Subcutaneous adipose tissue (tissue), 4 donors: ENCODE results near the gene SMARCD3. TPM values are rescaled to one million over a fixed set of nuclear protein-coding genes. Genes with fewer than 3 reads are reported as not detected.

Experiments
- total RNA-seq, 4 donors: library from RNA; depleted of rRNA; stranded (reverse); fragments of >200 nt; gene quantifications; one replicate each; pipeline ENCODE4 v1.1.0, GENCODE V29; 2016
- TF ChIP-seq, protein P1 (sequence below): fragments of 450-650 bp; IDR thresholded peaks from one replicate; pipeline ENCODE4 v1.5.1; 2016; ENCODE audit warnings: low read depth, mild to moderate bottlenecking, control low read depth, antibody characterized with exemption, moderate library complexity

The SMARCD3 gene
- total RNA-seq, 4 donors from 2014 or later: 15.9 to 38.2 (median 21.1) TPM

DNA sequence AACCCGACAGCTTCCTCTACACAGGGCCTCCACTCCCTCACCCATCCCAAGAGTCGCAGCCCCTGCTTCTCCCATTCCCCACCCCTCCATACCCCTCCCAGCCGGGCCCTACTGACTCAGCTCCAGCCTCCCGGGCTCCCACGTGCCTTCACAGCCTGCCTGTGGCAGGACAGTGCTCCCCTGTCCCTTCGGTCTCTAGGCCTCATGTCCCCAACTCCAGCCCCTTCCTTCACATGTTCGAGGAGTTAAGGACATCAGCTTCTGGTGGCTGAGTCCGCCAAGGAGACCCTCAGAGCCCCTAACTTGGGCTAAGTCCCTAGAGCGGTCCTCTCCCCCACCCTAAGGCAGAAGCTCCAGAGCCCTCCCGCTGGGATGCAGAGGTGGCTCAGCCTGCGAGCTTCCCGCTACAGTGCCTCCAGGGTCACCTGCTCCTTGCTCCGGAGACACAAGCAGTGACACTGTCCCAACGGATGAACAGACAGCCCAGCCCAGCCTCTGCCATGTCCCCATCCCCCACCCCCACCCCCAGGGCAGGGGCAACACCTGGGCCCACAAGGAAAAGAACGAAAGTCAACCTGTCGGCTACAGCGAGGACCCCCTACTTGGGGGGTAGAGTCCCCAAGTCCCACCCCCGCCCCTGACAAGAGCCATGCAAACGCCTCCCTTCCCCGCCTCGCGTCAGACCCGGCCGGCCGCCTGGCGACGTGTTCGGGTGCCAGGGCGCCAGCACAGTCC, 716 bp downstream of the SMARCD3 start:
- TF ChIP-seq, protein P1, sequence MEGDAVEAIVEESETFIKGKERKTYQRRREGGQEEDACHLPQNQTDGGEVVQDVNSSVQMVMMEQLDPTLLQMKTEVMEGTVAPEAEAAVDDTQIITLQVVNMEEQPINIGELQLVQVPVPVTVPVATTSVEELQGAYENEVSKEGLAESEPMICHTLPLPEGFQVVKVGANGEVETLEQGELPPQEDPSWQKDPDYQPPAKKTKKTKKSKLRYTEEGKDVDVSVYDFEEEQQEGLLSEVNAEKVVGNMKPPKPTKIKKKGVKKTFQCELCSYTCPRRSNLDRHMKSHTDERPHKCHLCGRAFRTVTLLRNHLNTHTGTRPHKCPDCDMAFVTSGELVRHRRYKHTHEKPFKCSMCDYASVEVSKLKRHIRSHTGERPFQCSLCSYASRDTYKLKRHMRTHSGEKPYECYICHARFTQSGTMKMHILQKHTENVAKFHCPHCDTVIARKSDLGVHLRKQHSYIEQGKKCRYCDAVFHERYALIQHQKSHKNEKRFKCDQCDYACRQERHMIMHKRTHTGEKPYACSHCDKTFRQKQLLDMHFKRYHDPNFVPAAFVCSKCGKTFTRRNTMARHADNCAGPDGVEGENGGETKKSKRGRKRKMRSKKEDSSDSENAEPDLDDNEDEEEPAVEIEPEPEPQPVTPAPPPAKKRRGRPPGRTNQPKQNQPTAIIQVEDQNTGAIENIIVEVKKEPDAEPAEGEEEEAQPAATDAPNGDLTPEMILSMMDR: no peak

DNA sequence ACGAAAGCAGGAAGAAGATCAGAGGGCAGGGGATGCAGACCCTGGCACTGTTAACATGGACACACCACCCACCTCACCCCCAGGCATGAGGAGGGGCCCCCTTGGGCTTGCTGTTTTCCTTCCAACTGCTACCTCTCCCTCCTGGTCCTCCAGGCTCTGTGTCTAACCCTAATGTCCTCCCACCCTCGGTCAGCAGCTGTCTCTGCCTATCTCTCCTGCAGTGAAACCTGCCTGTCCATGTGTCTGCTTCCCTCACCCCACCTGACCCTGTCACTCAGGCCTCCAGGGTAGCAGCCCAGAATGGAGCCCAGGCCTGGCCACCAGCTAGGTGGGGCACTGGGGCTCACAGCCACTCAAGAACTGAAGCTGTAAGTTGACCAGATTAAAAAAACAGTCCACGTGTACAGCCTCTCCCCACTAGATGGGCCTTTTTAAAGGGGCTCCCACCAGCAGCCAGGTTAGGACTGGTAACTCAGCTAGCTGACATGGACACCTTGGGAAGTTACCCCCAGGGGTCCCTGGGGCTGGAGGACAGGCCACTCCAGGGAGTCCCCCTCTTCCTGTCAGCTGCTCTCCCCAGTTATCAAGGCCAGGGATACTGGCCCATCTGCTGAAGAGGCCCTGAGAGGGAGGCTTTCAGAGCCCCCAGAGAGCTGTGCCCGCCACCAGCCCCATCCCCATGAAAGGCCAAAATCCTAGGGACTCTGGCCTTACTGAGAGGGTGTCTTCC, 1.5 kb downstream of the SMARCD3 start:
- TF ChIP-seq, protein P1: no peak

DNA sequence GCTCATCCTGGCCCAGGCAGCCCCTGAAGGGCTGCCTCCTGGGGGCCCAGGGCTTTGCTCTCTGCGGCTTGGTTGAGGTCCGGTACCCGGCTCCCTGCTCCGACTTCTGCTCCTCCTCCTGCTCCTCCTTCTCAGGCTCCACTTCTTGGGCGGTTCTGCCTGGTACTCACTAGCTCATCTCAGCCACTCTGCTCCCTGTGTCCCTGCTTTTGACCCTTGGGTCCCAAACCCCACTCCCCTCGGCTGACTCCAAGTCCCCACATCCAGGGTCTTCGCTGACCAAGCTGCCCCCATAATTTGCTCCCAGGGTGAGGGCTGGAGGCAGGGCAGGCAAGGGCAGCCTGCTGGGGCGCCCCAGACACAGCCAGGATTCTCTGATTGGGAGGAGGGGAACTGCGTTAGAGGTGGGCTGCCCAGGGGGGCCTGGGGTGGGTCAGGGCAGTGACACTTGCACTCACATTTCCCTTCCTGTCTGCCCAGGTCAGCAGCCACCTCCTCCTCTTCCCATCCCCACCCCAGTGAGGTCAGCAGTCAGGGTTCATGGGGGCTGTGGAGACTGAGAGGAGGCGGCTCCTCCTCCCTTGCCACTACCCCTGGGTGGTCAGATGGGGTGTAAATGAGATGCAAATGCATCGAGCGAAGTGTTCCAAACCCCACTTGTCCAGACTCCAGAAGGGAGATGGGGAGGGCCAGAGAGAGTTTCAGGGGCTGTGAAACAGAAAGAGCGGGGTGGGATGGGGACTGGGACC, 2.2 kb downstream of the SMARCD3 start:
- TF ChIP-seq, protein P1: no peak

DNA sequence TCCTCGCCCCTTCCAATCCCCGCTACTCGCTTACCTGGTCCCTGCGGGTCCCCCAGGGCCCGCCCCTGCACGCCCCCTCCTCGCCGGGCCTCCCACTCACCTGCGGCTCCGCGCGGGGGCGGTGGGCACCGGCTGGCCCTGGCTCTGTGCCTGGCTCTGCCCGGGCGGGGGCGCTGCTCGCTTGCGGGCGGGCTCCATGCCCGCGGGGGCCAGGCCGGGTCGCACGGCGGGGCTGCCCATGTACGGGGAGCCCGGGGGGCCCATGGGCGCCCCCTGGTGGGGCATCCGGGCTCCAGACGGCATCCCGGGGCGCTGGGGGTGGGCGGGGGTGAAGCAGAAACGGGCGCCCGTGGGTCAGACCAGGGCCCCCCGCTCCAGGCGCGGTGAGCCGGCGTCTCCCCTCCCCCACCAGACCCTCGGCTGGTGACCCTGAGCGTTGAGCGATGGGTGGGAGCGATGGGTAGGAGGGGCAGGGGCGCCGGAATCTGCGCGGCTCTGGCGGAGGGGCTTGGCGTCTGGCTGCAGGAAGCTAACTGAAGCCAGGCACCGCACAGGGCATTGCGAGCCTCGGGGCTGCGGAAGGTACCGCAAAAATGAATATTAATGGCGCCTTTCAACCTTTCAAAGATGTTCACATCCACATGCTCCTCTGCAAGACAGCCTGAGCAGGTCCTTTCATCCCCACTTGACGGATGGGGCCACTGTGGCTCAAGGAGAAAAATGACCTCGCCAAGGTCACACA, 3.0 kb downstream of the SMARCD3 start:
- TF ChIP-seq, protein P1: no peak

DNA sequence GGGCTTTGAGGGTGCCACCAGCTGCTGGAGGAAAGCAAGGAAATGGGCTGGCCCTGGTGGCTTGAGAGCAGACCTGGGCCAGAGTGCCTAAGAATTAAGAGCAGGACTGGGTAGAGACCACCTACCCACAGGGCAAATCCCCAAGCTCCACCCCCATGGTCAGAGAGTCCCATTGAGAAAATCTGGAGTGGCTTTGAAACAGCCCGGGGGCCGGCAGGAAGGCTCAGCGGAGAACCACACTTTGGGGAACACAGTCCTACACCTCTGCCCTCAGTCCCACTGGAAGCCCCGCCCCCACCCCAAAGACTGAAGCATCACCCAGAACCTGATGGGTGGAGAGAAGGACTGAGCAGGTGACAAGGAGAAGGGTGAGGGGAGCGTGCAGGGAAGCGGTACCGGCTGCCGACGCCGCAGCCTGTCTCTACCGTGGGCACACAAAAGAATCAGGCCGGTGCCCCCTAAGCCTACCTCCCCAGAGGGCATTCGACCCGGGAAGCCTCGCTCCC, 3.6 kb downstream of the SMARCD3 start:
- TF ChIP-seq, protein P1: no peak

DNA sequence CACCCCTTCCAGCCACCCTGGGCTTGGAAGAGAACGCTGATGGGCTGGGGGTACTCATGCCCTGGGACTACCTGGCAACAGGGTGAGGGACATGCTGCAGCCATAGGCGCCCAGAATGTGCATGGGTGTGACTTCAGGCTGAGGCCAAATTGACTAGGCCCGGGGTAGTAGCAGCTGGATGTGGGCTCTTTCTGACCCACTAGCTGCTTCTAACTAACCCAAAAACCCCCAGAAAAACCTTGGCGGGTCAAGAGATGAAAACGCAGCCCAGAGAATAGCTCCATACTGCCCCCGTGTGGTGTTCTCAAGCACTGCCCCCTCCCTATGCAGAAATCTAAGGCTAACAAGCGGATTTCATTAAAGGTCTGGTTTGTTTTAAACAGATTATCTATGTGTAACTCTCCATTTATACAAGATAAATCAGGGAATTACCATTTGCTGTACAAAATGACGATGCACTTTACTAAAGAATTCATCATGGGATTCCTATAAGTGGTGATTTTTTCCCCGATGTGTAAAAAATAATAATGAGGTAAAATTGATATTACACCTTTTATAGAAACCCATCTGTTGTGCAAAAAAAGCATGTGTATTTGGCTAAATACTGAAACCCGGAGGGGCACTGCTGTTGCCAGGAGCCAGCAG, 4.2 kb downstream of the SMARCD3 start:
- TF ChIP-seq, protein P1: no peak
